IPS-20b (cell line): Measurements from ENCODE around the gene UNK.
"Not testable (repeated sequence)": the region's sequence is repeated elsewhere in the genome, so short reads cannot be mapped to it uniquely, and the experiment has no call there.

ENCODE experiments used
- H3K27ac ChIP-seq: one replicate; pipeline ENCODE4 v1.5.1; 2013; ENCODE audit warnings: low read length
- H3K27me3 ChIP-seq: 2 replicates; pipeline ENCODE4 v1.6.1; 2013; ENCODE audit warnings: mild to moderate bottlenecking, low read length, inconsistent platforms; ENCODE audit not compliant: insufficient read depth
- H3K36me3 ChIP-seq: 2 replicates; pipeline ENCODE4 v1.6.1; 2013; ENCODE audit warnings: low read depth, mild to moderate bottlenecking, inconsistent platforms, low read length, moderate library complexity; ENCODE audit not compliant: insufficient read depth
- H3K4me1 ChIP-seq: 2 replicates; pipeline ENCODE4 v1.6.1; 2013; ENCODE audit warnings: mild to moderate bottlenecking, control low read depth, inconsistent platforms, low read length, moderate library complexity; ENCODE audit not compliant: insufficient read depth
- H3K4me3 ChIP-seq: 2 replicates; pipeline ENCODE4 v1.5.1; 2013; ENCODE audit warnings: mild to moderate bottlenecking, low read length, inconsistent platforms
- H3K9ac ChIP-seq: 2 replicates; pipeline ENCODE4 v1.6.1; 2013; ENCODE audit warnings: low read depth, mild to moderate bottlenecking, inconsistent platforms, low read length, moderate library complexity
- H3K9me3 ChIP-seq: 2 replicates; pipeline ENCODE4 v1.6.1; 2013; ENCODE audit warnings: mild to moderate bottlenecking, low read depth, low read length, inconsistent platforms; ENCODE audit not compliant: insufficient read depth

The UNK gene

GRCh38 chr17:75854881-75855309 is 70.3 kb downstream of the UNK start:
- no peaks in the 10 kb centered on the region for H3K9me3 ChIP-seq
- peak overlapping the region; percentile 64; the same call in 1 of the 2 replicates for H3K9ac ChIP-seq
- no peaks in the 10 kb centered on the region for H3K27me3 ChIP-seq
- H3K27ac ChIP-seq = no peak overlapping the region
- H3K4me3 ChIP-seq = peak overlapping the region; percentile 88
- peaks cover 8% of the 10 kb centered on the region; the same call in 1 of the 2 replicates for H3K4me1 ChIP-seq
- peaks cover 14% of the 10 kb centered on the region for H3K36me3 ChIP-seq

DNA sequence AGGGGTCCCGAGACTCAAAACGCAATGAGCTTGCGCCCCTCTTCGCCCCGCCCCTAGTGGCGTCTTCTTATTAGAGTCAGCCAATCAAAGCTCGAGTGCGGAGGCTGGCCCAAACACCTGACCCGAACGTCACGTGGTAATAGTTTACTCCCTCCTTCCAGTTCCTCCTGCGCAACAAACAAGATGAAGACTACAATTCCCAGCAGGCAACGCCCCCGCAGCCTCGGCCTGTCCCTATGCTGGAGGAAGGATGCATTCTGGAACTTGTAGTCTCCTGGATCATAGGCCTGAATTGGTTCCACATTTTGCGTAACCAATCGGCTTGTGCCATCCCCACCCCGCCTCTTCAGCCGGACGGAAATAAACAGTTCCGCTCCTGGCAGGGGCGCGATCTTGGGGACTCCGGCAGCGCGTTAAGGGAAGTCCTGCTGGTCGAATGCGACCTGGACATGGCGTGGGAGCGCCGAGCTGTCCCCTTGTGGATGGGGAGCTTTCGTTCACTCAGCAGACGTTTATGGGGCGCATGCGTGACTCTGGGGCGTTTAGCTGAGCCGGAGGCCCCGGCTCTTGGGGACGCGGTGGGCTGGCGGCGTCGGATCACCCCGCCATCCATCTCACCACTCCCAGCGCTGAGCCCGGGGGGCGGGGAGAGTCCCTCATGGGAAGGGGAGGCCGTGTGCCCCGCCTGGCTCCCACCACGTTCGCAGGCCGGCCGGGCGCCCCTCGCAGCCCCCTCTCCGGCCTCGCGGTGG is 70.9 kb downstream of the UNK start, which contains the start of gene WBP2:
Gene WBP2 (minus strand): TSS at position 26 of the 752 bp plus-strand sequence. CDS start 38 bp downstream, outside the sequence.
- Histone ChIP-seq H3K9ac (peak within 1 kb of the TSS; percentile 86; the same call in 1 of the 2 replicates), H3K9me3 (no peaks in the 10 kb centered on the region), H3K4me1 (peaks cover 8% of the 10 kb centered on the region; the same call in 1 of the 2 replicates), H3K27me3 (no peaks in the 10 kb centered on the region), H3K4me3 (peak within 1 kb of the TSS; percentile 88), H3K36me3 (peaks cover 11% of the 10 kb centered on the region), H3K27ac (peak within 1 kb of the TSS; percentile 67)

DNA sequence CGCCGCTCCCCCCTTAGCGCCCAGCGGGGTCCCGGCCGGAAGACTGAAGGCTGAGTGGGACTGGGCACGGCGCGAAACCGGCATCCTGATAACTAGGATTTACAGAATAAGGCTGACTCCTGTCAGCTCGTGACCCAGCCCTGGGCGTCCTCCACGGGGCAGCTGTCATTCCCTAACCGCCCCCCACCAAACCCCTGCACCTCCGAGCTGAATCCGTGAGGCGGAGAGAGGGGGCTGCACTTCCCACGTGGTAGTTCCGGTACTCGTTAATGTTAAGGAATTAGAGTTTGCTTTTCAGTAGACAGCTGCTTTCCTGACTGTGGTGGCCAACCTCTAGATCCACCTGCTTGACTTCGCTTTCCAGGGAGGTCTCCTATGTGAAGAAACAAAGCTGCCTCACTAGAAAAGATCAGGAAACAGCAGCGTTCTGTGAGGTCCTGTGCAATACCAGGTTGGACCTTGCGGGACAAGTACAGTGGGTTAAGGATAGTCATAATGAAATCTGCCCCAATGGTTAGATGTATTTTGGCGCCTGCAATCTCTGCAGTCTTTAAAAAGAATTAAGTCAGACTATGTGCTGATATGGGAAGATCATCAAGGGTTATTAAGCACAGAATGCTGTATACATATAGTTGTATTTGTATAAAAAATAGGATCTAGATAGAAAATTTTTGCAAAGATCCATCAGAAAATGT is 71.6 kb downstream of the UNK start:
- peak overlapping the region; percentile 88 for H3K4me3 ChIP-seq
- peaks cover 4% of the 10 kb centered on the region for H3K36me3 ChIP-seq
- H3K9ac ChIP-seq = peak overlapping the region; percentile 86; the same call in 1 of the 2 replicates
- no peaks in the 10 kb centered on the region for H3K9me3 ChIP-seq
- peaks cover 8% of the 10 kb centered on the region; the same call in 1 of the 2 replicates for H3K4me1 ChIP-seq
- peak overlapping the region; percentile 67 for H3K27ac ChIP-seq
- no peaks in the 10 kb centered on the region for H3K27me3 ChIP-seq

DNA sequence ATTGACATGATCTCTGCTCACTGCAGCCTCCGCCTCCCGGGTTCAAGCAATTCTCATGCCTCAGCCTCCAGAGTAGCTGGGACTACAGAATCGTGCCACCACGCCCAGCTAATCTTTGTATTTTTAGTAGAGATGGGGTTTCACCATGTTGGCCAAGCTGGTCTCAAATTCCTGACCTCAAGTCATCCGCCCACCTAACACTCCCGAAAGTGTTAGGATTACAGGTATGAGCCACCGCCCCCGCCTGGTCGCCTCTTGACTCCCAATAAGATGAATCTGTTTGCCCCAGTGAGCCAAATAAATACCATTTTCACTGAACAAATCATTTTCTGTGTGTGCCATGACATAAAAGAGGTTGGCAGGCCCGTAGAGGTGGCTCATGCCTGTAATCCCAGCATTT is 74.8 kb downstream of the UNK start:
- H3K36me3 ChIP-seq, H3K4me1 ChIP-seq, H3K4me3 ChIP-seq, H3K27me3 ChIP-seq, H3K27ac ChIP-seq, H3K9me3 ChIP-seq, H3K9ac ChIP-seq: not testable (repeated sequence)

DNA sequence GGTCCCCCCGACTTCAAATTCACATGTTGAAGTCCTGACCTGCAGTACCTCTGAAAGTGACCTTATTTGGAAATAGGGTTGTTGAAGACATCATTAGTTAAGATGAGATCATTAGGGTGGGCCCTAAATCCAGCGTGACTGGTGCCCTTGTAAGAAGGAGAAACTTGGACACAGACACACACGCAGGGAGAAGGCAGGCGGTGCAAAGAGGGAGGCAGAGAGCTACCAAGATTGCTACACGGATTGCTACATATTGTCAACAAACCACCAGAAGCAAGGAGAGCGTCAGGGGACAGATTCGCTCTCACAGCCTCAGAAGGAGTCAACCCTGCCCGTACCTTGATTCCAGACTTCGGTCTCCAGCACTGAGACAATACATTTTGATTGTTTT is 77.3 kb downstream of the UNK start:
- no peaks in the 10 kb centered on the region for H3K36me3 ChIP-seq
- no peak overlapping the region for H3K9ac ChIP-seq
- no peaks in the 10 kb centered on the region for H3K4me1 ChIP-seq
- no peak overlapping the region for H3K27ac ChIP-seq
- no peak overlapping the region for H3K4me3 ChIP-seq
- H3K9me3 ChIP-seq = no peaks in the 10 kb centered on the region
- H3K27me3 ChIP-seq = no peaks in the 10 kb centered on the region

- Histone ChIP-seq H3K27ac (no peak overlapping the region), H3K4me3 (no peak overlapping the region), H3K9ac (no peak overlapping the region), H3K27me3 (no peaks in the 10 kb centered on the region), H3K4me1 (no peaks in the 10 kb centered on the region), H3K36me3 (no peaks in the 10 kb centered on the region), H3K9me3 (no peaks in the 10 kb centered on the region)
These were observed 79.9 kb downstream of the UNK start for GRCh38 chr17:75864448-75864871.

DNA sequence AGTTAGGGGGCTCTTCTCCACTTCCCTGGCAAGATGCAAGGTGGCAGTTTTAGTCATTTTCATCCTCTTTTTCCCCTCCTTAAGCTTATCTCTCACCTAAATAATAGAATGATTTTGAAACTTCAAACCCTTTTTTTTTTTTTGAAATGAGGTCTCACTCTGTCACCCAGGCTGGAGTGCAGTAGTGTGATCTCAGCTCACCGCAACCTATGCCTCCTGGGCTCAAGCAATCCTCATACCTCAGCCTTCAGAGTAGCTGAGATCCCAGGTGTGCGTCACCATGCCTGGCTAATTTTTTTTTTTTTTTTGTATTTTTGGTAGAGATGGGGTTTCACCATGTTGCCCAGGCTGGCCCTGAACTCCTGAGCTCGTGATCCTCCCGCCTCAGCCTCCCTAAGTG is 80.3 kb downstream of the UNK start:
- not testable (repeated sequence) for H3K36me3 ChIP-seq, H3K4me1 ChIP-seq, H3K27me3 ChIP-seq, H3K4me3 ChIP-seq, H3K27ac ChIP-seq, H3K9ac ChIP-seq, H3K9me3 ChIP-seq

DNA sequence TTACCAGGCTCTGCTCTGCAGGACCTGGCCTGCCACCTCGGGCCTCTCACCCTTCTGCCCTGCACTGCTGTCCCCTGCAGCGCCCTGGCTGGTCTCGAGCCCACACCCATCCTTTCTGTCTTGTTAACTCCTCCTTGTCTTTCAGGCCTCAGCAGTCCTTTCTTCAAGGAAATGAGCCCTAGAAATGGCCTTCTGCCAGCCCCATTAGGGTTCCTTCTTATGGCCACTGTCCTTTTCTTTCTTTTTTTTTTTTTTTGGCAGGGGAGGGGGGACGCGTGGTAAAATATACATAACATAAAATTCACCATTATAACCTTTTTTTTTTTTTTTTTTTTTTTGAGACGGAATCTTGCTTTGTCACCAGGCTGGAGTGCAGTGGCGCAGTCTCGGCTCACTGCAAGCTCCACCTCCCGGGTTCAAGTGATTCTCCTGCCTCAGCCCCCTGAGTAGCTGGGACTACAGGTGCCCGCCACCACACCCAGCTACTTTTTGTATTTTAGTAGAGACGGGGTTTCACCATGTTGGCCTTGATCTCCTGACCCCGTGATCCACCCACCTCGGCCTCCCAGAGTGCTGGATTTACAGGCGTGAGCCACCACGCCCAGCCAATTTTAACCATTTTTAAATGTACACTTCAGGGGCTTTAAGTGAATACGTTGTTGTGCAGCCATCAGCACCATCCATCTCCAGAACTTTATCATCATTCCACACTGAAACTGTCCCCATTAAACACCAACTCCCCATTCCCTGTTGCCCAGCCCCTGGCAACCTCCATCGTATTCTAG is 81.0 kb downstream of the UNK start:
- H3K36me3 ChIP-seq, H3K9ac ChIP-seq, H3K27me3 ChIP-seq, H3K27ac ChIP-seq, H3K9me3 ChIP-seq, H3K4me1 ChIP-seq, H3K4me3 ChIP-seq: not testable (repeated sequence)

DNA sequence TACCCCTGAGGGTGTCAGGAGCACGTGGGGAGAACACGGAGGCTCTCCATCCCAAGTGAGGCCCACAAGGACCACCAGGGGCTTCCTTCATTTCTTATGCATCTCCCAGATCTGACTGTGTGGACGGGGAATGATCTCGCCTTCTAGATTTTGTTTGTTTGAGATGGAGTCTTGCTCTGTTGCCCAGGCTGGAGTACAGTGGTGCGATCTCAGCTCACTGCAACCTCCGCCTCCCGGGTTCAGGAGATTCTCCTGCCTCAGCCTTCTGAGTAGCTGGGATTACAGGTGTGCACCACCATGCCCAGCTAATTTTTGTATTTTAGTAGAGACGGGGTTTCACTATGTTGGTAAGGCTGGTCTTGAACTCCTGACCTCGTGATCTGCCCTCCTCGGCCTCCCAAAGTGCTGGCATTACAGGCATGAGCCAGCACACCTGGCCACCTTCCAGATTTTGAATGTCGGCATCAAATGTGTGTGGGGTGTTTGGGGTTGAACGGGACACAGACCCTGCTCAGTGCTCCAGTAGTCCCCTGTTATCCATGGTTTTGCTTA is 84.2 kb downstream of the UNK start:
- H3K4me3 ChIP-seq, H3K27me3 ChIP-seq, H3K9me3 ChIP-seq, H3K9ac ChIP-seq, H3K27ac ChIP-seq, H3K36me3 ChIP-seq, H3K4me1 ChIP-seq: not testable (repeated sequence)

DNA sequence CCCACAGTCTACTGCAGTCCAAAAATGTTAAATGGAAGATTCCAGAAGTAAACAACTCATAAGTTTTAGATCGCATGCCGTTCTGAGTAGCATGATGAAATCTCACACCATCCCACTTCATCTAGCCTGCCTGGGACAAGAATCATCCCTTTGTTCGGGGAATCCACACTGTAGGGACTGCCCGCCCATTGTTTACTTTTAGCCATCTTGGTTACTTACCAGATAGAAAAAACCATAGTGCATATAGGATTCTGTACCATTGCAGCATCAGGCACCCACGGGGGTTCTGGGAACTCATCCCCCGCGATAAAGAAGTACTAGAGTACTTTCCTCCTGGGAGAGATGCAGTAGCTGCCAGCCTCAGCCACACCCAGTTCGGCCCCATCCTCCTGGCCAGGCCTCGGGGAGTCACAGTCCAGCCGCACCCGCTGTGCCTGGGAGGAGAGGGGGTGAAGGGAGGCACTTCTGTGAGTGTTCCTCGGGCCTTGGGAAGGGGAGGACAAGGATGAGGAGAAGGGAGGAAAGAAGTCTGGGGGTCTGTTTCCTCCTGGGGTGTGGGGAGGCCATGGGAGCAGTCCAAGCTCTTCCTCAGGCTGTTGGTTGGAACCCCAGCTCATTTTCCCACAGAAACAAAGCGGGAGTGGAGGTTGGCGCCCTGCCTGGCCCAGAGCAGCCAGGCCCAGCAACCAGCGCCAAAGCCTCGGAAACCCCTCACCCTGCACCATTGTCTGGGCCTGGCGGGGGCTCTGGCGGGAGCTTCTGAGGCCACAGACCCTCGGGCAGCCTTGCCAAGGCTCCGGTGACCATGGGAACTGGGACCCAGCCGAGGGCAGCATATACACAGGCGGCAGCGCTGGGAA is 84.9 kb downstream of the UNK start:
- Histone ChIP-seq H3K4me3 (no peak overlapping the region), H3K4me1 (0 out of 2 replicates have a peak, but pooled peaks cover 3% of the 10 kb centered on the region), H3K36me3 (no peaks in the 10 kb centered on the region), H3K27ac (no peak overlapping the region), H3K27me3 (no peaks in the 10 kb centered on the region), H3K9me3 (no peaks in the 10 kb centered on the region), H3K9ac (no peak overlapping the region)

DNA sequence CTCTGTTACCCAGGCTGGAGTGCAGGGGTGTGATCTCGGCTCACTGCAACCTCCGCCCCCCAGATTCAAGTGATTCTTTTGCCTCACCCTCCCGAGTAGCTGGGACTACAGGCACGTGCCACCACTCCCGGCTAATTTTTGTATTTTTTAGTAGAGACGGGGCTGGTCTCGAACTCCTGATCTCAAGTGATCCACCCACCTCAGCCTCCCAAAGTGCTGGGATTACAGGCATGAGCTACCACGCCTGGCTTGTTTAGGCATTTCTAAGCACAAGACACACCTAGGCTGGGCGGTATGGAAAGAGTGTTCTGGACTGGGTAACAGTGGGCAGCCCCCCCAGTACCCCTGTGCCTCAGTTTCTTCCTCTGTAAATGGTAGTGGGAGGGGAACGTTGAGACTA is 85.6 kb downstream of the UNK start:
- H3K36me3 ChIP-seq, H3K4me3 ChIP-seq, H3K9me3 ChIP-seq, H3K9ac ChIP-seq, H3K27ac ChIP-seq, H3K27me3 ChIP-seq, H3K4me1 ChIP-seq: not testable (repeated sequence)
